Fibroblast of villous mesenchyme (primary cell): ENCODE results near the gene DHX9. TPM values are rescaled to one million over a fixed set of nuclear protein-coding genes. Genes with fewer than 3 reads are reported as not detected.
"Not testable (repeated sequence)": the region's sequence is repeated elsewhere in the genome, so short reads cannot be mapped to it uniquely, and the experiment has no call there.

Experiments used
- DNase-seq: peaks from one replicate; pipeline ENCODE4 v3.0.0-alpha.2; 2010; ENCODE audit warnings: low read depth
- H3K4me3 ChIP-seq: 2 replicates; pipeline ENCODE4 v1.5.1; 2011; ENCODE audit warnings: low read depth, mild to moderate bottlenecking, low read length
- total RNA-seq: library from RNA; depleted of rRNA; stranded (reverse); fragments of >200 nt; gene quantifications from 2 replicates; pipeline ENCODE4 v1.2.3, GENCODE V29; 2012
- TF ChIP-seq, protein P1 (sequence below): IDR thresholded peaks from 2 replicates; pipeline ENCODE4 v1.5.1; 2012; ENCODE audit warnings: low read depth, mild to moderate bottlenecking, low read length; ENCODE audit not compliant: insufficient read depth

DHX9 gene
- total RNA-seq, 1 donor, result 160 TPM

DNA sequence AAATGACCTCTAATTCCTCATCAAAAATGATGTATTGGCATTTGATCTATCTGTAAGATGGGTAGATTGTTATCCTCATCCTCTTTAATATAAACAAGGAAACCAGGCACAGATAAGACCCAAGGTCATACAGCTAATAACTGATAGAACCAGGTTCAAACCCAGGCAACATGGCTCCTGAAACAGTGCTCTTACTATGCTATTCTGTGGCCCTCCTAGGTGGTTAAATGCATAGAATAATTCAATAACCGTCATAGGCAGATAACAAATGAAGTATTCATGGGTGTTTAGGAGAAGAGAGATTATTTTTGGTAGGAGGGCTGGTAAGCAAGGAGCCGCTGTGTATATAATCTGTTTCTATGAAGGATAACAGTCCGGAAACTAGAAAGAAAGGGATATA lies 46.4 kb downstream of the DHX9 start:
- no peak for DNase-seq
- TF ChIP-seq, protein P1, sequence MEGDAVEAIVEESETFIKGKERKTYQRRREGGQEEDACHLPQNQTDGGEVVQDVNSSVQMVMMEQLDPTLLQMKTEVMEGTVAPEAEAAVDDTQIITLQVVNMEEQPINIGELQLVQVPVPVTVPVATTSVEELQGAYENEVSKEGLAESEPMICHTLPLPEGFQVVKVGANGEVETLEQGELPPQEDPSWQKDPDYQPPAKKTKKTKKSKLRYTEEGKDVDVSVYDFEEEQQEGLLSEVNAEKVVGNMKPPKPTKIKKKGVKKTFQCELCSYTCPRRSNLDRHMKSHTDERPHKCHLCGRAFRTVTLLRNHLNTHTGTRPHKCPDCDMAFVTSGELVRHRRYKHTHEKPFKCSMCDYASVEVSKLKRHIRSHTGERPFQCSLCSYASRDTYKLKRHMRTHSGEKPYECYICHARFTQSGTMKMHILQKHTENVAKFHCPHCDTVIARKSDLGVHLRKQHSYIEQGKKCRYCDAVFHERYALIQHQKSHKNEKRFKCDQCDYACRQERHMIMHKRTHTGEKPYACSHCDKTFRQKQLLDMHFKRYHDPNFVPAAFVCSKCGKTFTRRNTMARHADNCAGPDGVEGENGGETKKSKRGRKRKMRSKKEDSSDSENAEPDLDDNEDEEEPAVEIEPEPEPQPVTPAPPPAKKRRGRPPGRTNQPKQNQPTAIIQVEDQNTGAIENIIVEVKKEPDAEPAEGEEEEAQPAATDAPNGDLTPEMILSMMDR, result no peak
- no peak overlapping the region for H3K4me3 ChIP-seq

DNA sequence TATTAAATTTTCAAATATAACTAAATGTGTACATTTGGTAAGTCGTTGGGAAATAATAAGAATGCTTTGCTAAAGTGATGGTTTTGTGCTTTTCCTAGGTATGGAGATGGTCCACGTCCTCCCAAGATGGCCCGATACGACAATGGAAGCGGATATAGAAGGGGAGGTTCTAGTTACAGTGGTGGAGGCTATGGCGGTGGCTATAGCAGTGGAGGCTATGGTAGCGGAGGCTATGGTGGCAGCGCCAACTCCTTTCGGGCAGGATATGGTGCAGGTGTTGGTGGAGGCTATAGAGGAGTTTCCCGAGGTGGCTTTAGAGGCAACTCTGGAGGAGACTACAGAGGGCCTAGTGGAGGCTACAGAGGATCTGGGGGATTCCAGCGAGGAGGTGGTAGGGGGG lies 47.8 kb downstream of the DHX9 start:
- TF ChIP-seq, protein P1, result no peak
- no peak for DNase-seq
- no peak overlapping the region for H3K4me3 ChIP-seq

DNA sequence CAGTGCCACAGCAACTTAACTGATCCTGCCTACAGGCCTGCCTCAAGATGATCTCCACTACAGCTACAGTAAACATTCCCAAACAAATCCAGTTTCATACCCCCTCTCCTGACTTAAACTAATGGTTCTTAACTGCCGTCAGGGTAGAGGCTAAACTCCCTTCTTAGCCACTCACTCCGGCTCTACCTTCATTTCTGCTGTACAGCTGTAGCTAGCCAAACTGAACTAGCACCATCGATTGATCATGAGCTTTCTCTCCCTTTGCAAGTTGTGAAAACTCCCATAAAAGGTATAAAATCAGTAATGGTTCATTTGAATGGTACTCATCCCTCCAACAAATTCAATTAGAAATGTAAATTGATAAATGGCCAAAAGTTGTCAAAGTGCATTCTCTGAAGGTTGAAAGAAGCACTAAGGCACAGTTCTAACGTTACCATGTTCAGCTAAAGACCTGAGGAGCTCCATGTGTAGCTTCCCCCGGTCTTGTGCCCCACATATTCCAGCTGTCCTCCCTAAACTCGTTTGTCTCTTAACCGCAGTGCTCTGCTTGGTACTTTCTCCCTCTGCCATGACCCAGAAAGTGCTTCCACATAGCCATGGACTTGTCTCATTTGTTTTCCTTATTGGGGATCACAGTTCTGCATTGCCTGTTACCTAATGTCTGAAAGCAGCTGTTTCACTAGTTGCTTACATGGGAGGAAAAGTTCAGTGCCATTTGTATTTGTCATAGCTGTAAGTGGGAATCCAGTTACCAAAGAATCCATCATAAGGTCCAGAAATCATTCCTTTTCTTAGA lies 49.8 kb downstream of the DHX9 start:
- TF ChIP-seq, protein P1, result no peak
- H3K4me3 ChIP-seq, result no peak overlapping the region
- DNase-seq, result peak; percentile 51

DNA sequence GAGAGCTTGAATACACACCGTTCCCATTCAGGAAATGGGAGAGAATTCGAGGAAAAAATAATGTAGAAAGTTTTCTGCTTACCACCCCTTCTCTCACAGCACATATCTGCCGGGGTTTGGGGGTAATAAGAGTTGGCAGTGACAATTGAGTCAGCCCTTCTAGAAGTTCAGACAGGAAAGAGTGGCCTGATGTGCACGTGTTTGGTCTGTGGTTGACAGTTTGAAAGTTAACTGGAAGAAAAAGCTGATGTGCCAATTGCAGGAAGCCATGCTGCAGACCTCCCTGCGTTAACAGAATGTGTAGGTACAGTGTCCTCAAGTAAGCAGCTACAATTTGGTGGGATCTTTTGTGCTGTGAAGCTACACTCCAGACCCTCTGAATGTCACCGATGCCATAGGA lies 50.9 kb downstream of the DHX9 start:
- no peak for DNase-seq
- TF ChIP-seq, protein P1, result no peak
- H3K4me3 ChIP-seq, result no peak overlapping the region

DNA sequence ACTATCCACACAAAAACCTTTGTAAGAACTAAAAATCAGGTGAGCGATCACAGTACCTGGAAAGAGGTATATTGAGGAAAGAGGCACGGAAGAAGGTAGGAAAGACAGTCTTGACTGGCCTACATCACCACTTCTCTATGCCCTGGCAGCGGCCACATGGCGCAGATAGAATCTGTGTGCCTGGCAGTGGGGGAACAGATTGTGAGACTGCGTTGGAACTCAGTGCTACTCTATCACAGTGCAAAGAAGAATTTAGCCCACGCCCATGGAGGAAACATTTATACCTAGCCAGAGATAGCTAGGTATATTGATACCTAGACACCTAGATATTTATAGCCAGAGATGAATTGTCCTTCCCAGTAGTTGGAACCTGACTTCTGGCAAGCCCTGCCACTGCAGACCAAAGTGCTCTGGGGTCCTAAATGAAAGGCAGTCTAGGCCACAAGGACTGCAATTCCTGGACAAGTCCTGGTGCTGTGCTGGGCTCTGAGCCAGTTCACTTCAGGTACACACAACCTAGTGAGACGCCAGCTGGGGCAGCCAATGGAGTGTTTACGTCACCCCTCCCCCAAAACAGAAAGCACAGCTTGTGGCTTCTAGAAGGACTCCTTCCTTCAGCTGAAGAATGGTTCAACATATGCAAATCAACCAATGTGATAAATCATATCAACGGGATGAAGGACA lies 51.9 kb downstream of the DHX9 start:
- no peak for DNase-seq
- TF ChIP-seq, protein P1, result no peak
- H3K4me3 ChIP-seq, result no peak overlapping the region

DNA sequence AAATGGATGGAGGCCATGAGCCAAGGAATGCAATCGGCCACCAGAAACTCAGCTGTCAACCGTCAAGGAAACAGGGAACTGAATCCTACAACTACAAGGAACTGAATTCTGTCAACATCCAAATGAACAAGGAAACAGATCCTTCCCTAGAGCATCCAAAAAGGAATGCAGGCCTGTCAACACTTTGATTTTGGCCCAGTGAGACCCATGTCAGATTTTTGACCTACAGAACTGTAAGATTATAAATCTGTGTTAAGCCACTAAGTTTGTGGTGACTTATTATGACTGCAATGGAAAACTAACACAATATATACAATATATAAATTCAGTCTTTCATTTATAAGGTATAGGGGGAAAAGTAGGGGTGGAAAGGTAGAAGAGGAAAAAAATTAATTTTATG lies 58.5 kb downstream of the DHX9 start:
- H3K4me3 ChIP-seq, result no peak overlapping the region
- TF ChIP-seq, protein P1, result no peak
- DNase-seq, result no peak

DNA sequence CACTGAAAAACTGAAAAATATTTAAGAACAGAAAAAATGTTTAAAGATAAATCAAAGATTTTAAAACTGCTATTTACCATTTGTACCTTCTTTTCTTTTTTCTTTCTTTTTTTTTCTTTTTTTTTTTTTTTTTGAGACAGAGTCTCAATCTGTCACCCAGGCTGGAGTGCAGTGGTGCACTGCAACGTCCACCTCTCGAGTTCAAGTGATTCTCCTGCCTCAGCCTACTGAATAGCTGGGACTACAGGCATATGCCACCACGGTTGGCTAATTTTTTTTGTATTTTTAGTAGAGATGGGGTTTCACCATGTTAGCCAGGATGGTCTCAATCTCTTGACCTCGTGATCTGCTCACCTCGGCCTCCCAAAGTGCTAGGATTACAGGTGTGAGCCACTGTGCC lies 62.8 kb downstream of the DHX9 start:
- H3K4me3 ChIP-seq, DNase-seq: not testable (repeated sequence)
